Upper lobe of right lung (tissue), 1 donor: ENCODE results near the gene TARP.

Experiments
- ATAC-seq: fragments of 200-7000 bp; cut with Tn5 transposase; one replicate; pipeline ENCODE4 v1.9.1; 2020; ENCODE audit warnings: mild to moderate bottlenecking, moderate library complexity
- DNase-seq: peaks from one replicate; pipeline ENCODE4 v3.0.0-alpha.2; 2020
- H3K27ac ChIP-seq: fragments of 200-600 bp; one replicate; pipeline ENCODE4 v1.8.0; 2022
- H3K27me3 ChIP-seq: fragments of 200-600 bp; one replicate; pipeline ENCODE4 v1.8.0; 2022; ENCODE audit warnings: mild to moderate bottlenecking
- H3K36me3 ChIP-seq: fragments of 200-600 bp; one replicate; pipeline ENCODE4 v1.8.0; 2022
- H3K4me1 ChIP-seq: fragments of 200-600 bp; one replicate; pipeline ENCODE4 v1.8.0; 2022
- H3K4me3 ChIP-seq: fragments of 200-600 bp; one replicate; pipeline ENCODE4 v1.8.0; 2022; ENCODE audit warnings: mild to moderate bottlenecking
- H3K9me3 ChIP-seq: fragments of 200-600 bp; one replicate; pipeline ENCODE4 v1.8.0; 2022
- CTCF ChIP-seq: fragments of 200-600 bp; IDR thresholded peaks from one replicate; pipeline ENCODE4 v1.8.0; 2022; ENCODE audit warnings: antibody characterized with exemption
- intact Hi-C: fragments of 100-400 bp; cut with DNase I; formaldehyde crosslinking; loops from one replicate; pipeline ENCODE4 v1.11.0; 2022
- donor health status: DM: no; HTN: yes; CAD: no; lungs with severe emphysema.

Gene TARP

DNA sequence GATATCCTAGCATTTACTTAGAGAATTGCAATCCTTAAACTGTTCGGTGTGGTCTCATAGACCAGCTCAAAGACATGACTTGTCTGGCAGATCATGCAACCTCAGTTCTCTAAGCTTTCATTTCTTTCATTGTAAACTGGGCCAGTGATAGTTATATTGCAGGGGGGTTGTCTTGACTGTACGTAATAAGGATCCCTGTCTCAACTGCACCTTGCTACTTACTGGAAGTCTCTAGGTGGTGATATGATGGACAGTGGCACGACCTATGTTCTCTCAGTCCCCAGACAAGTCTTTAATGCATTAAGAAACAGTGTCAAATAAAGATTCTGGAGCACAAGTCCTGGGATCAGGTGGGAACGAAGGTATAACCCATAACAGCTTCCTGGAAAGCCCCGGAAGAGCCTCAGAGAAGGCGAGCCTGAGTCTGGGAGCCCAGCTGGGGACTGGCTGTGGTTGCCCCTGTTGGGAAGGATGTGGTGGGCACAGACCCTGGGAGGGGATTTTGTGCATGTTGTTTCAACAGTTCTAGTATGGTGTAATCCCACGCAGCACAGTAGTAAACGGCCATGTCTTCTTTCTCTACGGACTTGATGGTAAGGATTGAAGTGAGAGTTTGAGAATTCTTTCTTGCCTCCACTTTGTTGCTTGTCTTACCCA lies 26.0 kb upstream of the TARP start:
- intact Hi-C loops = no loop called here
- H3K27me3 ChIP-seq = no peaks in the 10 kb centered on the region
- no peaks in the 10 kb centered on the region for H3K9me3 ChIP-seq
- H3K36me3 ChIP-seq = no peaks in the 10 kb centered on the region
- no peak overlapping the region for H3K4me3 ChIP-seq
- H3K4me1 ChIP-seq = no peaks in the 10 kb centered on the region
- DNase-seq (no peak), ATAC-seq (no peak)
- H3K27ac ChIP-seq = no peak overlapping the region
- no peak for TF ChIP-seq CTCF

GRCh38 chr7:38296059-38296857 lies 22.8 kb upstream of the TARP start:
- Histone ChIP-seq H3K27ac (no peak overlapping the region), H3K27me3 (no peaks in the 10 kb centered on the region), H3K9me3 (no peaks in the 10 kb centered on the region), H3K4me3 (no peak overlapping the region), H3K4me1 (no peaks in the 10 kb centered on the region), H3K36me3 (no peaks in the 10 kb centered on the region)
- no peak for ATAC-seq
- no peak for DNase-seq
- intact Hi-C loops = no loop called here
- no peak for TF ChIP-seq CTCF

- intact Hi-C loops = no loop called here
- Histone ChIP-seq H3K36me3 (no peaks in the 10 kb centered on the region), H3K4me3 (no peak overlapping the region), H3K27ac (no peak overlapping the region), H3K27me3 (no peaks in the 10 kb centered on the region), H3K9me3 (no peaks in the 10 kb centered on the region), H3K4me1 (no peaks in the 10 kb centered on the region)
- ATAC-seq = no peak
- TF ChIP-seq CTCF = no peak
- DNase-seq = no peak
Observed at GRCh38 chr7:38294926-38295325, 21.5 kb upstream of the TARP start.

DNA sequence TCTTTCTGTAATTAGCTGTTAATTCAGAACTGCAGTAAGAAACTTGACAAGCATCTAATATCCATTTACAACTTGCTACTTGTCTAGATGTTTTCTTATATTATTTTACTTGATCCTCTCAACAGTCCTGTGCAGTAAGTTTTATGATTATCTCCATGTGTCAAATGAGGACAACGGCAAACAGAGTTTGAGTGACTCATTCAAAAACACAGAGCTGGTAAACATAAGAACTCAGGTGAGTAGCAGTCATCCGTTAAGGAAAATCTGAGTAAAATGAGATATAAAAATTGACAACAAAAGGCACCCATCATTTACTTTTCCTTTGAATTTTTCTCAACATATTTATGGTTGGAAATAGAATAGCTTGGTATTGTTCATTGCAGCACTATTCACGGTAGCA lies 19.0 kb upstream of the TARP start:
- ATAC-seq (no peak), DNase-seq (no peak)
- intact Hi-C loops = no loop called here
- Histone ChIP-seq H3K9me3 (no peaks in the 10 kb centered on the region), H3K4me3 (no peak overlapping the region), H3K27ac (no peak overlapping the region), H3K36me3 (no peaks in the 10 kb centered on the region), H3K4me1 (no peaks in the 10 kb centered on the region), H3K27me3 (no peaks in the 10 kb centered on the region)
- TF ChIP-seq CTCF = no peak

DNA sequence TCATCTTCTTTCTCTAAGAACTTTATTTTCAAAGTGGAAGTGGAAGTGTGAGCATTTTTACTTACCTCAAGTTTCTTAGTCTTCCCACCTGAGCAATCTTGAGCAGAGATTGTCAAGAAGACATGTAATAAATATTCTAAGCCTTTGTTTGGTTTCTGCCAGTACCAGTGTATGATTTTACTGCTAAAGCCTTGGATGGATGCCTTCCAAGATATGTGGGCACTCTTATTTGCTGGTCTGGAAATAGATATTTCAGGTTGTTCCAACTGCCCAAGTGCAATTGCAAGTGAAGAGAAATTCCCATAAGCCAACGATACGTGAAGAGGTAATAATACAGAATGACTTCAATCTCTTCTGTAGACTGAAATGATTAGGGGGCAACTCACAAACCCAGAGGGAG lies 18.2 kb upstream of the TARP start:
- intact Hi-C loops = no loop called here
- TF ChIP-seq CTCF = no peak
- Histone ChIP-seq H3K27me3 (no peaks in the 10 kb centered on the region), H3K4me3 (no peak overlapping the region), H3K4me1 (no peaks in the 10 kb centered on the region), H3K36me3 (no peaks in the 10 kb centered on the region), H3K27ac (no peak overlapping the region), H3K9me3 (no peaks in the 10 kb centered on the region)
- DNase-seq (no peak), ATAC-seq (no peak)
